ENCODE results near the gene HECTD3. TPM values are rescaled to one million over a fixed set of nuclear protein-coding genes. Genes with fewer than 3 reads are reported as not detected.

HECTD3 gene
- polyA plus RNA-seq, 1 donor (not counting 4 experiments of a cell fraction or from before 2014, with no cell fraction given) = 28.1 TPM

DNA sequence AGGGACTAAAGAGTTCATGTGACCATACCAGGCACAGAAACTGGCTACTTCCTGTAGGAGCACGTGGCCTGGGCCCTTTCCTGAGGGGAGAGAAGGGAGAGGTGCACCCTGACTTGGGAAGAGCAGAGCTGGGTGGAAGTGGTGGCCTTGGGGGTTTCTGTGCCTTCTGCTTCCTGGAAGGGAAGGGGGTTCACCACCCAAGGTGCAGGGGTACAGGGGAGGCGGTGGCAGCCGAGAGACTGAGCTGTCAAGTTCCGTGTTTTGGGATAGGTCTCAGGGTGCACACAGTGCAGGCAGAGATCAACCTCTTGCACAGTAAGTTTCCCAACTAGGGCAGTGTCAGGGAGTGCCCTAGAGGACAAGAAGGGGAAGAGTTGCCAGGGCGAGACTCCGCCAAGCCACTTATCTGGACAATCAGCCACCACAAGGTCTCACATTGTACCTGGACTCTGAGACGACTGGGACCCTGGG lies 10.1 kb downstream of the HECTD3 start:
- Histone ChIP-seq H3K36me3 (ENCODE audit: control insufficient read depth in 2 of 2, extremely low read depth in 1 of 2, insufficient read depth in 2 of 2, low read length in 2 of 2) (peaks cover 18 to 24% of the 10 kb centered on the region in 2 experiments), H3K4me3 (ENCODE audit: control insufficient read depth in 2 of 3, extremely low read depth in 1 of 3, insufficient read depth in 2 of 3, low read depth in 1 of 3, low read length in 3 of 3) (no peak overlapping the region), H3K9ac (ENCODE audit: control insufficient read depth, extremely low read depth, insufficient read depth, low read length) (no peak overlapping the region), H3K9me3 (ENCODE audit: control insufficient read depth, low read depth, low read length) (no peaks in the 10 kb centered on the region), H3K79me2 (ENCODE audit: control insufficient read depth, insufficient read depth, low read length) (no peaks in the 10 kb centered on the region), H4K20me1 (ENCODE audit: control insufficient read depth, extremely low read depth, insufficient read depth, low read length) (no peaks in the 10 kb centered on the region), H3K9me1 (ENCODE audit: control insufficient read depth, extremely low read depth, insufficient read depth, low read length) (no peaks in the 10 kb centered on the region), H3K27me3 (ENCODE audit: control insufficient read depth, extremely low read depth, insufficient read depth, low read length) (no peaks in the 10 kb centered on the region), H2AFZ (ENCODE audit: control insufficient read depth, low read length) (no peak overlapping the region), H3K4me2 (ENCODE audit: control insufficient read depth, extremely low read depth, insufficient read depth, low read depth, low read length) (no peak overlapping the region), H3K4me1 (ENCODE audit: control insufficient read depth, extremely low read depth, insufficient read depth, low read length) (no peaks in the 10 kb centered on the region), H3K27ac (ENCODE audit: control insufficient read depth, insufficient read depth, low read length) (no peak overlapping the region)
- TF ChIP-seq, protein P1, sequence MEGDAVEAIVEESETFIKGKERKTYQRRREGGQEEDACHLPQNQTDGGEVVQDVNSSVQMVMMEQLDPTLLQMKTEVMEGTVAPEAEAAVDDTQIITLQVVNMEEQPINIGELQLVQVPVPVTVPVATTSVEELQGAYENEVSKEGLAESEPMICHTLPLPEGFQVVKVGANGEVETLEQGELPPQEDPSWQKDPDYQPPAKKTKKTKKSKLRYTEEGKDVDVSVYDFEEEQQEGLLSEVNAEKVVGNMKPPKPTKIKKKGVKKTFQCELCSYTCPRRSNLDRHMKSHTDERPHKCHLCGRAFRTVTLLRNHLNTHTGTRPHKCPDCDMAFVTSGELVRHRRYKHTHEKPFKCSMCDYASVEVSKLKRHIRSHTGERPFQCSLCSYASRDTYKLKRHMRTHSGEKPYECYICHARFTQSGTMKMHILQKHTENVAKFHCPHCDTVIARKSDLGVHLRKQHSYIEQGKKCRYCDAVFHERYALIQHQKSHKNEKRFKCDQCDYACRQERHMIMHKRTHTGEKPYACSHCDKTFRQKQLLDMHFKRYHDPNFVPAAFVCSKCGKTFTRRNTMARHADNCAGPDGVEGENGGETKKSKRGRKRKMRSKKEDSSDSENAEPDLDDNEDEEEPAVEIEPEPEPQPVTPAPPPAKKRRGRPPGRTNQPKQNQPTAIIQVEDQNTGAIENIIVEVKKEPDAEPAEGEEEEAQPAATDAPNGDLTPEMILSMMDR (optimal IDR thresholded peaks at IDR 0.05 in 1 of 3, IDR thresholded peaks at IDR 0.05 in 1 of 3, conservative IDR thresholded peaks at IDR 0.05 in 1 of 3; ENCODE audit: extremely low read depth in 1 of 3, insufficient read depth in 2 of 3, low read length in 3 of 3) = no peak
- no peak for TF ChIP-seq EZH2 (IDR thresholded peaks at IDR 0.05; ENCODE audit: low read length)
- DNase-seq (ENCODE audit: low read depth, low spot score) (no peak), FAIRE-seq (no peak)
- dilution Hi-C loops (cut with MboI; ENCODE audit: extremely low pct_ligation_motif_present, low sequenced_read_pairs) = no loop called here

DNA sequence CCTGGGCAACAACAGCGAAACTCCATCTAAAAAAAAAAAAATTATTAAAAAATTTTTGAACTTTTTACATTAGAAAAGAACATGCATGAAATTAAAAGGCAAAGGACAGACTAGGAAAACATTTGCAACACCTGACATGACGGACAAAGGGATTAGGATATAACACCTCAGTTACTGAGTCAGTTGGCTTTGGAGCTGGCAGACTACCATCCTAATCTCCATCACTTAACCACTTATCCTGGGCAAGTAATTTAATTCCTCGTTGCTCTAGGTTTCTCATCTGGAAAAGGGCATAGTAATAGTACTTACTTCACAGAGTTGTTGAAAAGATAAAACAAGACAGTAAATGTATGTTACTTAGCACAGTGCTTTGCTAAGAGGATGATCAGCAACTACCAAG lies 11.9 kb downstream of the HECTD3 start:
- Histone ChIP-seq H3K27me3 (ENCODE audit: control insufficient read depth, extremely low read depth, insufficient read depth, low read length) (no peaks in the 10 kb centered on the region), H3K79me2 (ENCODE audit: control insufficient read depth, insufficient read depth, low read length) (no peaks in the 10 kb centered on the region), H3K4me3 (ENCODE audit: control insufficient read depth in 2 of 3, extremely low read depth in 1 of 3, insufficient read depth in 2 of 3, low read depth in 1 of 3, low read length in 3 of 3) (no peak overlapping the region), H3K4me1 (ENCODE audit: control insufficient read depth, extremely low read depth, insufficient read depth, low read length) (no peaks in the 10 kb centered on the region), H3K27ac (ENCODE audit: control insufficient read depth, insufficient read depth, low read length) (no peak overlapping the region), H3K9me3 (ENCODE audit: control insufficient read depth, low read depth, low read length) (no peaks in the 10 kb centered on the region), H2AFZ (ENCODE audit: control insufficient read depth, low read length) (no peak overlapping the region), H3K9ac (ENCODE audit: control insufficient read depth, extremely low read depth, insufficient read depth, low read length) (no peak overlapping the region), H3K36me3 (ENCODE audit: control insufficient read depth in 2 of 2, extremely low read depth in 1 of 2, insufficient read depth in 2 of 2, low read length in 2 of 2) (peaks cover 5 to 11% of the 10 kb centered on the region in 2 experiments), H3K4me2 (ENCODE audit: control insufficient read depth, extremely low read depth, insufficient read depth, low read depth, low read length) (no peak overlapping the region), H3K9me1 (ENCODE audit: control insufficient read depth, extremely low read depth, insufficient read depth, low read length) (no peaks in the 10 kb centered on the region), H4K20me1 (ENCODE audit: control insufficient read depth, extremely low read depth, insufficient read depth, low read length) (no peaks in the 10 kb centered on the region)
- FAIRE-seq = no peak
- no peak for DNase-seq (ENCODE audit: low read depth, low spot score)
- TF ChIP-seq, protein P1 (optimal IDR thresholded peaks at IDR 0.05 in 1 of 3, IDR thresholded peaks at IDR 0.05 in 1 of 3, conservative IDR thresholded peaks at IDR 0.05 in 1 of 3; ENCODE audit: extremely low read depth in 1 of 3, insufficient read depth in 2 of 3, low read length in 3 of 3) = no peak
- no peak for TF ChIP-seq EZH2 (IDR thresholded peaks at IDR 0.05; ENCODE audit: low read length)
- dilution Hi-C loops (cut with MboI; ENCODE audit: extremely low pct_ligation_motif_present, low sequenced_read_pairs) = no loop called here

Data from keratinocyte (primary cell).